Body of pancreas (tissue), 4 donors: Measurements from ENCODE around the gene MNS1.

Experiments used
- POLR2A ChIP-seq, 3 donors: fragments of 450-650 bp; IDR thresholded peaks; one replicate each; pipeline ENCODE4 v1.6.1; 2016; ENCODE audit warnings: antibody characterized with exemption in 3 of 3, mild to moderate bottlenecking in 2 of 3
- TF ChIP-seq, protein P1 (sequence below), 7 experiments: fragments of 450-650 bp in 4 of 7; fragments of 200-600 bp in 3 of 7; sonication (generic) in 3 of 7; IDR thresholded peaks; one replicate each; pipeline ENCODE4 v1.5.1; 2016 to 2019; ENCODE audit warnings: antibody characterized with exemption in 7 of 7

DNA sequence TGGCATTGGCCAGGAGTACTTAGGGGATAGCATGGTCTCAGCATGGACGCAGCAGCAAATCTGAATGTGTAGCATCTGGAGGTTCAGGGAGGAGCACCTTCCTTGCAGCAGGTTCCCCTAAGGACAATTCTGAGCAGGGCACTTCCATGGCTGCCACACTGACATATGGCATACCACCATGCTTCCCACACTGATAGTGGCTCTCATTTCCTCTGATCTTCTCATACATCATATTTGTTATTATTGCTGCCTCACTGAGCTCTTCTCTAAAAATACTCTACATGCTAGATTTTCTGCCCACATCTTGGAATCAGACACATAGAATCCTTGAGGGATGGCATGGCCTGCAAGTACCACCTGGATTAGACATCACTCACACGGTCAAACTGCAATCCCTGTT, 7.3 kb upstream of the MNS1 start:
- TF ChIP-seq, protein P1, sequence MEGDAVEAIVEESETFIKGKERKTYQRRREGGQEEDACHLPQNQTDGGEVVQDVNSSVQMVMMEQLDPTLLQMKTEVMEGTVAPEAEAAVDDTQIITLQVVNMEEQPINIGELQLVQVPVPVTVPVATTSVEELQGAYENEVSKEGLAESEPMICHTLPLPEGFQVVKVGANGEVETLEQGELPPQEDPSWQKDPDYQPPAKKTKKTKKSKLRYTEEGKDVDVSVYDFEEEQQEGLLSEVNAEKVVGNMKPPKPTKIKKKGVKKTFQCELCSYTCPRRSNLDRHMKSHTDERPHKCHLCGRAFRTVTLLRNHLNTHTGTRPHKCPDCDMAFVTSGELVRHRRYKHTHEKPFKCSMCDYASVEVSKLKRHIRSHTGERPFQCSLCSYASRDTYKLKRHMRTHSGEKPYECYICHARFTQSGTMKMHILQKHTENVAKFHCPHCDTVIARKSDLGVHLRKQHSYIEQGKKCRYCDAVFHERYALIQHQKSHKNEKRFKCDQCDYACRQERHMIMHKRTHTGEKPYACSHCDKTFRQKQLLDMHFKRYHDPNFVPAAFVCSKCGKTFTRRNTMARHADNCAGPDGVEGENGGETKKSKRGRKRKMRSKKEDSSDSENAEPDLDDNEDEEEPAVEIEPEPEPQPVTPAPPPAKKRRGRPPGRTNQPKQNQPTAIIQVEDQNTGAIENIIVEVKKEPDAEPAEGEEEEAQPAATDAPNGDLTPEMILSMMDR (IDR thresholded peaks at IDR 0.05): no peak
- no peak for TF ChIP-seq POLR2A (IDR thresholded peaks at IDR 0.05)
